ENCODE data around the gene SYVN1. TPM values are rescaled to one million over a fixed set of nuclear protein-coding genes. Genes with fewer than 3 reads are reported as not detected.
A peak's percentile ranks its signal among the peaks of the same experiment; 100 is the strongest.

SYVN1 gene
- total RNA-seq, 4 donors from 2014 or later = 20.5 to 72.6 (median 51.9) TPM

DNA sequence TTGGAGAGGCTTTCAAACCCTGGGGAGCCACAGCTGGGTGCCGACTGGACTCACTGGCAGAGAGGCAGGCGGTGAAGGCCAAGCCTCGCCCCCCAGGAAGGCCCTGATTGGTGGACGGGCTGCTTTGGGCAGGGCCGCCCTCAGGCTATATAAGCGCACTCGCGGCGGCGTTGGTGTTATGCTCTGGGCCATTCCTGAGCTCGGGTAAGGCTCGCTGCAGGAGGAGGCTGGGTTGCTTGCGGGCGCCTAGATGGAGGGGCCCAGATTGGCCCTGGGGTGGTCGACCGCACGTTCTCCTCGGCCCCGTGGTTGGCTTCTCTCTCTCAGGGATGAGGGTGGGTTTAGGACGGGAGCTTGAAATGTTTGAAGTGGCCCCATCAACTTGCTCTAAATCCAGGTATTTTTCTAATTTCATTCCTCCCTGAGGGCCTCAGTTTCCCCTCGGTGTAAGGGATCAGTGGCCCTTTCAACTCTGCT is 35.8 kb upstream of the SYVN1 start, which contains the start of gene SPDYC:
Gene SPDYC, plus strand, starts transcription at position 176 of the 477 bp plus-strand sequence. CDS start 1,125 bp downstream, outside the sequence.
- H3K27ac ChIP-seq = peak within 1 kb of the TSS in 1 of 4 donors; percentile 7
- peaks cover 0 to 9% (median 0%) of the 10 kb centered on the region in 4 donors for H3K4me1 ChIP-seq
- H3K36me3 ChIP-seq = no peaks in the 10 kb centered on the region
- intact Hi-C loops (cut with DNase I; ENCODE audit: low total_unique reads) (no loop called here), in situ Hi-C loops (cut with MboI; ENCODE audit: low pct_ligation_motif_present in 1 of 4, low pct_unique_long_range_greater_than_20kb in 1 of 4, low sequenced_read_pairs in 3 of 4) (no loop called here)
- 91 to 96% methylated on average over 11 to 21 of the region's 21 CpGs for WGBS, 2 donors (ENCODE audit: low coverage in 1 of 2)
- TF ChIP-seq CTCF (IDR thresholded peaks at IDR 0.05) (no peak), EP300 (IDR thresholded peaks at IDR 0.05; ENCODE audit: low read depth) (no peak), POLR2A (IDR thresholded peaks at IDR 0.05) (no peak)
- H3K9me3 ChIP-seq = no peaks in the 10 kb centered on the region
- no peak within 1 kb of the TSS for H3K4me3 ChIP-seq
- DNase-seq = no peak
- H3K27me3 ChIP-seq = no peaks in the 10 kb centered on the region

GRCh38 chr11:65169164-65169641 is 34.9 kb upstream of the SYVN1 start:
- WGBS, 2 donors (ENCODE audit: low coverage in 1 of 2) = 73 to 80% methylated on average over 1 to 11 of the region's 11 CpGs
- no peak overlapping the region for H3K4me3 ChIP-seq
- H3K9me3 ChIP-seq = no peaks in the 10 kb centered on the region
- H3K4me1 ChIP-seq = peaks cover 0 to 9% (median 0%) of the 10 kb centered on the region in 4 donors
- no peak for TF ChIP-seq POLR2A (IDR thresholded peaks at IDR 0.05)
- TF ChIP-seq EP300 (IDR thresholded peaks at IDR 0.05; ENCODE audit: low read depth) = no peak
- TF ChIP-seq CTCF (IDR thresholded peaks at IDR 0.05) = no peak
- TF ChIP-seq POLR2AphosphoS5 (IDR thresholded peaks at IDR 0.05) = no peak
- H3K27ac ChIP-seq = peak overlapping the region in 1 of 4 donors; percentile 7
- in situ Hi-C loops (cut with MboI; ENCODE audit: low pct_ligation_motif_present in 1 of 4, low pct_unique_long_range_greater_than_20kb in 1 of 4, low sequenced_read_pairs in 3 of 4) (no loop called here), intact Hi-C loops (cut with DNase I; ENCODE audit: low total_unique reads) (no loop called here)
- DNase-seq = no peak
- H3K36me3 ChIP-seq = no peaks in the 10 kb centered on the region
- H3K27me3 ChIP-seq = no peaks in the 10 kb centered on the region

- WGBS, 2 donors (ENCODE audit: low coverage in 1 of 2) = 98 to 100% methylated on average over 1 to 3 of the region's 3 CpGs
- no peak overlapping the region for H3K4me3 ChIP-seq
- TF ChIP-seq POLR2AphosphoS5 (IDR thresholded peaks at IDR 0.05) (no peak), EP300 (IDR thresholded peaks at IDR 0.05; ENCODE audit: low read depth) (no peak), CTCF (IDR thresholded peaks at IDR 0.05) (no peak), POLR2A (IDR thresholded peaks at IDR 0.05) (no peak)
- no peaks in the 10 kb centered on the region for H3K36me3 ChIP-seq
- intact Hi-C loops (cut with DNase I; ENCODE audit: low total_unique reads) (no loop called here), in situ Hi-C loops (cut with MboI; ENCODE audit: low pct_ligation_motif_present in 1 of 4, low pct_unique_long_range_greater_than_20kb in 1 of 4, low sequenced_read_pairs in 3 of 4) (no loop called here)
- no peaks in the 10 kb centered on the region for H3K27me3 ChIP-seq
- no peak overlapping the region for H3K27ac ChIP-seq
- DNase-seq = no peak
- no peaks in the 10 kb centered on the region for H3K9me3 ChIP-seq
- peaks cover 0 to 9% (median 0%) of the 10 kb centered on the region in 4 donors for H3K4me1 ChIP-seq
Observed at GRCh38 chr11:65167656-65168055, 33.3 kb upstream of the SYVN1 start.

GRCh38 chr11:65166893-65167292 is 32.6 kb upstream of the SYVN1 start:
- intact Hi-C loops (cut with DNase I; ENCODE audit: low total_unique reads) (no loop called here), in situ Hi-C loops (cut with MboI; ENCODE audit: low pct_ligation_motif_present in 1 of 4, low pct_unique_long_range_greater_than_20kb in 1 of 4, low sequenced_read_pairs in 3 of 4) (no loop called here)
- TF ChIP-seq EP300 (IDR thresholded peaks at IDR 0.05; ENCODE audit: low read depth) (no peak), POLR2A (IDR thresholded peaks at IDR 0.05) (no peak), CTCF (IDR thresholded peaks at IDR 0.05) (no peak), POLR2AphosphoS5 (IDR thresholded peaks at IDR 0.05) (no peak)

More at GRCh38 chr11:65166893-65167292, 32.6 kb upstream of the SYVN1 start:
- H3K27me3 ChIP-seq = no peaks in the 10 kb centered on the region
- WGBS, 2 donors (ENCODE audit: low coverage in 1 of 2) = 63 to 64% methylated on average over 3 of the region's 3 CpGs
- H3K4me3 ChIP-seq = no peak overlapping the region
- DNase-seq = no peak
- peak overlapping the region in 1 of 4 donors; percentile 48 for H3K27ac ChIP-seq
- peaks cover 0 to 9% (median 0%) of the 10 kb centered on the region in 4 donors for H3K4me1 ChIP-seq
- no peaks in the 10 kb centered on the region for H3K36me3 ChIP-seq
- no peaks in the 10 kb centered on the region for H3K9me3 ChIP-seq
